ENCODE data around the gene RFC4. TPM values are rescaled to one million over a fixed set of nuclear protein-coding genes. Genes with fewer than 3 reads are reported as not detected.
A peak's percentile ranks its signal among the peaks of the same experiment; 100 is the strongest.

RFC4 gene
- total RNA-seq, 4 donors from 2014 or later, result 8.1 to 12.2 (median 10.5) TPM

DNA sequence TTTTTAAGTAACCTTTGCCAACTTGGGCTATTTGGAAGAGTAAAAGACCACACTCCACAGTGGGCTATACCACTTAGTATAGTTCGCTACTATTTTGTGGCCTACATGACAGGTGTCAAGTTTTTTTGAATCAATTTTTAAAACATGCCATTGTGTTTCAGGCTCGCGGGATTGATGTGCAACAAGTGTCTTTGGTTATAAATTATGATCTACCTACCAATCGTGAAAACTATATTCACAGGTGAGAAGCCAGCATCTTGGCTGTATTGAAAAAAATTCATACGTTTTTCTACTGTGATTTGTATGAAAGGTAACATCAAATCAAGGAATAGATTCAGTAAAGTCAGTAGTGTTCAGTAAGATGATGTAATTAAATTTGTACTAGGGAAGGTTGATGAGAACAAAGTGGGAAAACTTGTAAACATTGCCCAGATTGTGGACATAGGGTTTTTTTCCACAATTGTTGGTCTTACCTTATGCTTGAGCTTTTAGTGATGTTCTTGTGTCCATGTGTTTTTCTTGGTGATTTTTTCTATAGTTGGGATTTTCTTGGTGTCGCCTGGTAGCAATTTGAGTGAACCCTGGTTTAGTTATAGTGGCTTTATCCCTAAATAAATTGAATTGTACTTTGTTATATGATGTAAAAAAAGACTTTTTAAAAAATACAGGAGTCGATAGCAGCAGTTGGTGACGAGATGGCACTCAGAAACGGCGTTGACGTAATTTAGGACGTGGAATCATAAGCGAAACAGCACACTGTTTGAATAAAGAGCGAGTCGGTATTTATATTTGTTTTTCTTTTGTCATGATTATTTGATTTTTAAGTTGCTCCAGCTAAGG lies 18.4 kb downstream of the RFC4 start:
- ATAC-seq, result no peak
- H3K4me3 ChIP-seq, result no peak overlapping the region
- 66 to 72% methylated on average over 15 of the region's 15 CpGs for WGBS, 2 donors (ENCODE audit: low coverage in 1 of 2)
- no peak for TF ChIP-seq EP300 (IDR thresholded peaks at IDR 0.05)
- no peak for TF ChIP-seq POLR2A (IDR thresholded peaks at IDR 0.05)
- TF ChIP-seq POLR2AphosphoS5 (IDR thresholded peaks at IDR 0.05), result no peak
- TF ChIP-seq CTCF (IDR thresholded peaks at IDR 0.05), result no peak
- no peaks in the 10 kb centered on the region for H3K9me3 ChIP-seq
- peaks cover 29 to 60% (median 30%) of the 10 kb centered on the region in 3 donors for H3K4me1 ChIP-seq
- peaks cover 38 to 74% of the 10 kb centered on the region in 2 donors for H3K36me3 ChIP-seq
- H3K27ac ChIP-seq, result no peak overlapping the region
- H3K27me3 ChIP-seq, result no peaks in the 10 kb centered on the region

GRCh38 chr3:186786922-186787321 lies 19.4 kb downstream of the RFC4 start:
- WGBS, 2 donors (ENCODE audit: low coverage in 1 of 2), result 44 to 57% methylated on average over 3 of the region's 3 CpGs

GRCh38 chr3:186785495-186786018 lies 20.7 kb downstream of the RFC4 start:
- peak overlapping the region; percentile 75 to 83 for H3K4me3 ChIP-seq
- H3K9me3 ChIP-seq, result no peaks in the 10 kb centered on the region
- TF ChIP-seq CTCF (IDR thresholded peaks at IDR 0.05) (no peak), EP300 (IDR thresholded peaks at IDR 0.05) (no peak), POLR2A (IDR thresholded peaks at IDR 0.05) (no peak), POLR2AphosphoS5 (IDR thresholded peaks at IDR 0.05) (no peak)
- ATAC-seq, result no peak
- H3K27me3 ChIP-seq, result no peaks in the 10 kb centered on the region
- WGBS, 2 donors (ENCODE audit: low coverage in 1 of 2), result 5 to 19% methylated on average over 7 of the region's 7 CpGs
- peaks cover 30 to 66% (median 32%) of the 10 kb centered on the region in 3 donors for H3K4me1 ChIP-seq
- H3K36me3 ChIP-seq, result peaks cover 38 to 62% of the 10 kb centered on the region in 2 donors
- H3K27ac ChIP-seq, result peak overlapping the region in 1 of 4 donors; percentile 6

More at GRCh38 chr3:186786922-186787321, 19.4 kb downstream of the RFC4 start:
- TF ChIP-seq POLR2A (IDR thresholded peaks at IDR 0.05) (no peak), POLR2AphosphoS5 (IDR thresholded peaks at IDR 0.05) (no peak), CTCF (IDR thresholded peaks at IDR 0.05) (no peak), EP300 (IDR thresholded peaks at IDR 0.05) (no peak)
- no peaks in the 10 kb centered on the region for H3K27me3 ChIP-seq
- H3K9me3 ChIP-seq, result no peaks in the 10 kb centered on the region
- peaks cover 38 to 68% of the 10 kb centered on the region in 2 donors for H3K36me3 ChIP-seq
- H3K4me3 ChIP-seq, result no peak overlapping the region
- H3K27ac ChIP-seq, result peak overlapping the region in 2 of 4 donors; percentile 11 to 12
- no peak for ATAC-seq
- H3K4me1 ChIP-seq, result peaks cover 30 to 66% (median 32%) of the 10 kb centered on the region in 3 donors

DNA sequence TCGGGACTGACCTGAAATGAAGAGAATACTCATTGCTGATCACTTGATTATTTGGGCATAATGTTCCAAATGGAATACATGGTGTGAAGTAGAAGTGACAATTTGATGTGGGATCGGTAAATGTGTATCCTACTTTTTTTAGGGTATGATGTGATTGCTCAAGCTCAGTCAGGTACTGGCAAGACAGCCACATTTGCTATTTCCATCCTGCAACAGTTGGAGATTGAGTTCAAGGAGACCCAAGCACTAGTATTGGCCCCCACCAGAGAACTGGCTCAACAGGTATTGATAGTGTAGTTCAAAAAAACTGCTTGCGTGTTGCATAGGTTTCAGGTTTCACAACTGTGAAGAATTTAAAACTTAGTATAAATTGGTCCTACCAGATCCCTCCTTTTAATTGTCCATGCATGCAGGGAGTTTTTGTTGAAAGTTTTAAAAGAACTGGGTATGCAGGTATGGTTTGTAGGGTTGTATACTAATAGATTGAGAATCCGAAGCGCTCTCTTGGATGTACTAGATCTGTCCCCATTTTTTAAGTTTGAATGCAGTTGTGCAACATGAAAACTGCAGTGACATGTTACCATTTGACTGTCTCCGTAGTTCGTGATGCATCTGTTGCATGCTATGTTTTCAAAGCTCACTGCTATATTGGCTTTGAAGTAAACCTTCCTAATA lies 21.3 kb downstream of the RFC4 start:
- H3K4me3 ChIP-seq, result peak overlapping the region; percentile 75 to 83
- H3K27ac ChIP-seq, result peak overlapping the region; percentile 97 to 99 (median 98)
- ATAC-seq, result no peak
- 7 to 11% methylated on average over 7 of the region's 7 CpGs for WGBS, 2 donors (ENCODE audit: low coverage in 1 of 2)
- TF ChIP-seq POLR2A (IDR thresholded peaks at IDR 0.05), result no peak
- no peak for TF ChIP-seq CTCF (IDR thresholded peaks at IDR 0.05)
- TF ChIP-seq EP300 (IDR thresholded peaks at IDR 0.05), result no peak
- no peak for TF ChIP-seq POLR2AphosphoS5 (IDR thresholded peaks at IDR 0.05)
- no peaks in the 10 kb centered on the region for H3K27me3 ChIP-seq
- peaks cover 38 to 56% of the 10 kb centered on the region in 2 donors for H3K36me3 ChIP-seq
- H3K4me1 ChIP-seq, result peaks cover 30 to 60% (median 32%) of the 10 kb centered on the region in 3 donors
- H3K9me3 ChIP-seq, result no peaks in the 10 kb centered on the region

All from gastroesophageal sphincter (tissue), 4 donors.